Hematopoietic multipotent progenitor cell treated with erythropoietin and hydrocortisone succinate and interleukin-3 and kit ligand, for 6 days (in vitro differentiated cells): ENCODE measurements around the gene TLK2.
"Not testable (repeated sequence)": the region's sequence is repeated elsewhere in the genome, so short reads cannot be mapped to it uniquely, and the experiment has no call there.

Experiments
- DNase-seq: peaks from one replicate; pipeline ENCODE4 v3.0.0-alpha.2; 2015

The TLK2 gene

GRCh38 chr17:62478424-62478879 lies at the start of gene TLK2:
TSS of gene TLK2 (plus strand) at chr17:62478825. CDS start at chr17:62481126, 2,301 bp downstream.
- peak; percentile 86 for DNase-seq

GRCh38 chr17:62435251-62435650 lies 43.4 kb upstream of the TLK2 start:
- DNase-seq, result not testable (repeated sequence)

GRCh38 chr17:62441181-62441580 lies 37.4 kb upstream of the TLK2 start:
- not testable (repeated sequence) for DNase-seq

GRCh38 chr17:62444063-62444462 lies 34.6 kb upstream of the TLK2 start:
- no peak for DNase-seq

- peak; percentile 76 for DNase-seq
Observed at GRCh38 chr17:62445791-62446190, 32.8 kb upstream of the TLK2 start.

GRCh38 chr17:62452195-62452594 lies 26.4 kb upstream of the TLK2 start:
- DNase-seq, result not testable (repeated sequence)

- DNase-seq, result peak; percentile 40
Observed at GRCh38 chr17:62453041-62453440, 25.6 kb upstream of the TLK2 start.

GRCh38 chr17:62453656-62454055 lies 25.0 kb upstream of the TLK2 start:
- not testable (repeated sequence) for DNase-seq

GRCh38 chr17:62454111-62454510 lies 24.5 kb upstream of the TLK2 start:
- DNase-seq, result not testable (repeated sequence)

GRCh38 chr17:62456016-62456415 lies 22.6 kb upstream of the TLK2 start:
- no peak for DNase-seq

- not testable (repeated sequence) for DNase-seq
Observed at GRCh38 chr17:62458483-62458882, 20.1 kb upstream of the TLK2 start.

GRCh38 chr17:62464422-62464821 lies 14.2 kb upstream of the TLK2 start:
- DNase-seq, result not testable (repeated sequence)

GRCh38 chr17:62465271-62465670 lies 13.4 kb upstream of the TLK2 start:
- DNase-seq, result not testable (repeated sequence)

GRCh38 chr17:62470666-62471379 lies 7.8 kb upstream of the TLK2 start:
- DNase-seq, result peak; percentile 87

- DNase-seq, result not testable (repeated sequence)
Observed at GRCh38 chr17:62471380-62471880, 7.2 kb upstream of the TLK2 start.

GRCh38 chr17:62473030-62473982 lies 5.3 kb upstream of the TLK2 start:
- DNase-seq, result not testable (repeated sequence)

- not testable (repeated sequence) for DNase-seq
Observed at GRCh38 chr17:62477111-62477510, 1.5 kb upstream of the TLK2 start.

GRCh38 chr17:62477718-62478408 lies 762 bp upstream of the TLK2 start:
- DNase-seq, result peak; percentile 33

- peak; percentile 25 for DNase-seq
Observed at GRCh38 chr17:62478880-62479638, 434 bp downstream of the TLK2 start.

- peak; percentile 33 for DNase-seq
Observed at GRCh38 chr17:62479639-62480258, 1.1 kb downstream of the TLK2 start.

- not testable (repeated sequence) for DNase-seq
Observed at GRCh38 chr17:62482553-62482952, 3.9 kb downstream of the TLK2 start.
